Brain pericyte (primary cell): Measurements from ENCODE around the gene THSD1.

ENCODE experiments used
- DNase-seq: peaks from one replicate; pipeline ENCODE4 v3.0.0-alpha.2; 2012; ENCODE audit warnings: low read depth, low spot score

The THSD1 gene

GRCh38 chr13:52405767-52406494 lies at the start of gene THSD1:
Gene THSD1, minus strand, starts transcription at chr13:52406172. Its CDS starts 3,572 bp downstream, at chr13:52402600.
- no peak for DNase-seq

GRCh38 chr13:52455677-52456041 lies 49.7 kb upstream of the THSD1 start:
- peak; percentile 55 for DNase-seq

GRCh38 chr13:52454820-52455676 lies 49.1 kb upstream of the THSD1 start, which contains the start of gene CKAP2:
Gene CKAP2, plus strand, starts transcription at chr13:52455478. Its CDS starts 79 bp downstream, at chr13:52455557.
- DNase-seq = peak; percentile 89

GRCh38 chr13:52454459-52454819 lies 48.5 kb upstream of the THSD1 start:
- DNase-seq = no peak

- no peak for DNase-seq
Observed at GRCh38 chr13:52452470-52452869, 46.5 kb upstream of the THSD1 start.

GRCh38 chr13:52451135-52451804 lies 45.3 kb upstream of the THSD1 start:
- DNase-seq = no peak

- DNase-seq = no peak
Observed at GRCh38 chr13:52450793-52451116, 44.8 kb upstream of the THSD1 start.

GRCh38 chr13:52450012-52450792 lies 44.2 kb upstream of the THSD1 start, which contains the start of gene VPS36:
Gene VPS36, minus strand, starts transcription at chr13:52450634. Its CDS starts 40 bp downstream, at chr13:52450594.
- peak; percentile 84 for DNase-seq

GRCh38 chr13:52449331-52450011 lies 43.5 kb upstream of the THSD1 start:
- no peak for DNase-seq

GRCh38 chr13:52447815-52448552 lies 42.0 kb upstream of the THSD1 start:
- no peak for DNase-seq

GRCh38 chr13:52447354-52447753 lies 41.4 kb upstream of the THSD1 start:
- DNase-seq = no peak

GRCh38 chr13:52446265-52446664 lies 40.3 kb upstream of the THSD1 start:
- no peak for DNase-seq

GRCh38 chr13:52432456-52432855 lies 26.5 kb upstream of the THSD1 start:
- no peak for DNase-seq

GRCh38 chr13:52428295-52428694 lies 22.3 kb upstream of the THSD1 start:
- DNase-seq = no peak

- DNase-seq = no peak
Observed at GRCh38 chr13:52421216-52421615, 15.2 kb upstream of the THSD1 start.

GRCh38 chr13:52419080-52419479 lies 13.1 kb upstream of the THSD1 start:
- DNase-seq = no peak

- no peak for DNase-seq
Observed at GRCh38 chr13:52414963-52415362, 9.0 kb upstream of the THSD1 start.

GRCh38 chr13:52414051-52414450 lies 8.1 kb upstream of the THSD1 start:
- DNase-seq = no peak

- no peak for DNase-seq
Observed at GRCh38 chr13:52412128-52412527, 6.2 kb upstream of the THSD1 start.

- DNase-seq = no peak
Observed at GRCh38 chr13:52411629-52412028, 5.7 kb upstream of the THSD1 start.
